IMR-90 (cell line): ENCODE data around the gene SLC46A2. TPM values are rescaled to one million over a fixed set of nuclear protein-coding genes. Genes with fewer than 3 reads are reported as not detected.

Experiments used
- ATAC-seq: fragments of 200-7000 bp; cut with Tn5 transposase; 2 replicates; pipeline ENCODE4 v1.9.1; 2020; ENCODE audit warnings: low read depth, mild to moderate bottlenecking, moderate library complexity
- BruUV-seq: library from RNA; stranded (reverse); fragments of 400-500 nt; replicated peaks from 2 replicates; lab custom pipeline; 2021; lab: Mats Ljungman, UMichigan
- CTCF ChIA-PET: fragments of 300-600 bp; formaldehyde crosslinking; extraction: SDS; loops from one replicate; lab custom pipeline; 2021; ENCODE audit warnings: antibody characterized with exemption; lab: Yijun Ruan, JAX
- POLR2A ChIA-PET: fragments of 300-600 bp; sonication (Branson Sonifier 250); formaldehyde crosslinking; loops from one replicate; lab custom pipeline; 2022; ENCODE audit warnings: antibody characterized with exemption; ENCODE audit not compliant: unreplicated experiment; lab: Charles Lee
- DNase-seq: peaks from one replicate; pipeline ENCODE4 v3.0.0; 2013
- H2AFZ ChIP-seq: replicated peaks from 2 replicates; pipeline ENCODE3; 2013; ENCODE audit warnings: low read length, mild to moderate bottlenecking; ENCODE audit not compliant: poor library complexity
- H2AK5ac ChIP-seq: 2 replicates; pipeline ENCODE4 v1.6.1; 2013; ENCODE audit warnings: low read depth, low read length, inconsistent platforms
- H2AK9ac ChIP-seq: replicated peaks from 2 replicates; pipeline ENCODE3; 2013; ENCODE audit warnings: mild to moderate bottlenecking, low read depth, low read length, moderate library complexity; ENCODE audit not compliant: poor library complexity
- H2BK120ac ChIP-seq: 2 replicates; pipeline ENCODE4 v1.6.1; 2013; ENCODE audit warnings: low read depth, low read length, inconsistent platforms
- H2BK15ac ChIP-seq: 3 replicates; pipeline ENCODE4 v1.6.1; 2013; ENCODE audit warnings: low read depth, low read length, inconsistent platforms
- H2BK20ac ChIP-seq: 2 replicates; pipeline ENCODE4 v1.6.1; 2013; ENCODE audit warnings: low read depth, mild to moderate bottlenecking, inconsistent platforms, low read length, moderate library complexity
- H2BK5ac ChIP-seq: 2 replicates; pipeline ENCODE4 v1.6.1; 2013; ENCODE audit warnings: mild to moderate bottlenecking, low read depth, low read length, inconsistent platforms; ENCODE audit not compliant: poor library complexity, severe bottlenecking
- H3K14ac ChIP-seq: replicated peaks from 2 replicates; pipeline ENCODE4 v1.6.1; 2013; ENCODE audit warnings: low read depth, low read length, inconsistent platforms
- H3K18ac ChIP-seq: 2 replicates; pipeline ENCODE4 v1.6.1; 2013; ENCODE audit warnings: low read depth, low read length, control low read depth
- H3K23ac ChIP-seq: 2 replicates; pipeline ENCODE4 v1.6.1; 2013; ENCODE audit warnings: low read depth, low read length, inconsistent platforms
- H3K27ac ChIP-seq: 2 replicates; pipeline ENCODE4 v1.5.1; 2013; ENCODE audit warnings: mild to moderate bottlenecking, control low read depth, low read length; ENCODE audit not compliant: insufficient read depth
- H3K27me3 ChIP-seq: 2 replicates; pipeline ENCODE4 v1.6.1; 2013; ENCODE audit warnings: low read length; ENCODE audit not compliant: control insufficient read depth, insufficient read depth
- H3K36me3 ChIP-seq: 2 replicates; pipeline ENCODE4 v1.6.1; 2013; ENCODE audit warnings: low read length, mixed read lengths; ENCODE audit not compliant: control insufficient read depth, insufficient read depth
- H3K4ac ChIP-seq: 2 replicates; pipeline ENCODE4 v1.6.1; 2013; ENCODE audit warnings: low read depth, low read length, inconsistent platforms
- H3K4me1 ChIP-seq: 2 replicates; pipeline ENCODE4 v1.6.1; 2013; ENCODE audit warnings: low read length, mixed read lengths; ENCODE audit not compliant: control insufficient read depth, insufficient read depth
- H3K4me2 ChIP-seq: 2 replicates; pipeline ENCODE4 v1.6.1; 2013; ENCODE audit warnings: low read depth, mild to moderate bottlenecking, control low read depth, low read length, moderate library complexity
- H3K4me3 ChIP-seq: 2 replicates; pipeline ENCODE4 v1.5.1; 2013; ENCODE audit warnings: low read depth, mild to moderate bottlenecking, control low read depth, low read length, moderate library complexity; ENCODE audit not compliant: insufficient read depth
- H3K56ac ChIP-seq: 2 replicates; pipeline ENCODE4 v1.6.1; 2013; ENCODE audit warnings: low read length, inconsistent platforms; ENCODE audit not compliant: insufficient read depth; ENCODE audit errors: extremely low read depth
- H3K79me1 ChIP-seq, 2 experiments: 2 replicates each; pipeline ENCODE4 v1.6.1; 2013; ENCODE audit warnings: low read length in 2 of 2, inconsistent platforms in 1 of 2, low read depth in 1 of 2
- H3K9ac ChIP-seq: 2 replicates; pipeline ENCODE4 v1.6.1; 2013; ENCODE audit warnings: low read depth, low read length, control low read depth
- H3K9me1 ChIP-seq: 2 replicates; pipeline ENCODE4 v1.6.1; 2013; ENCODE audit warnings: low read length, inconsistent platforms; ENCODE audit not compliant: insufficient read depth
- H3K9me3 ChIP-seq: 2 replicates; pipeline ENCODE4 v1.6.1; 2013; ENCODE audit warnings: low read length; ENCODE audit not compliant: control insufficient read depth, insufficient read depth
- H4K20me1 ChIP-seq: 2 replicates; pipeline ENCODE4 v1.6.1; 2013; ENCODE audit warnings: low read length, inconsistent platforms; ENCODE audit not compliant: insufficient read depth
- H4K5ac ChIP-seq: 2 replicates; pipeline ENCODE4 v1.6.1; 2013; ENCODE audit warnings: mild to moderate bottlenecking, low read depth, low read length, control low read depth
- H4K8ac ChIP-seq, 2 experiments: 2 replicates each; pipeline ENCODE4 v1.6.1; 2013; ENCODE audit warnings: low read depth in 2 of 2, low read length in 2 of 2, control low read depth in 1 of 2, inconsistent platforms in 1 of 2
- H4K91ac ChIP-seq: 2 replicates; pipeline ENCODE4 v1.6.1; 2013; ENCODE audit warnings: low read depth, low read length, inconsistent platforms; ENCODE audit not compliant: insufficient read depth
- ELK1 ChIP-seq: fragments of 150-350 bp; IDR thresholded peaks from 2 replicates; pipeline ENCODE4 v1.6.1; 2016; ENCODE audit warnings: low read depth, mild to moderate bottlenecking, low read length, moderate library complexity, borderline replicate concordance
- FOS ChIP-seq: fragments of 150-350 bp; IDR thresholded peaks from 2 replicates; pipeline ENCODE4 v1.6.1; 2016; ENCODE audit warnings: low read depth, low read length
- MAZ ChIP-seq: IDR thresholded peaks from 2 replicates; pipeline ENCODE4 v1.6.1; 2012; ENCODE audit warnings: low read depth, mild to moderate bottlenecking, low read length, improper control_type of control experiment, moderate library complexity, borderline replicate concordance
- RCOR1 ChIP-seq: IDR thresholded peaks from 2 replicates; pipeline ENCODE4 v1.6.1; 2012; ENCODE audit warnings: mild to moderate bottlenecking, low read length, improper control_type of control experiment; ENCODE audit not compliant: insufficient replicate concordance
- RFX5 ChIP-seq: IDR thresholded peaks from 2 replicates; pipeline ENCODE4 v1.8.0; 2012; ENCODE audit warnings: low read depth, mild to moderate bottlenecking, low read length, moderate library complexity
- WGBS, 2 experiments: methylation state at CpG; one replicate each; pipeline versions ENCODE4 v1.1.5 to v1.1.7; 2013; ENCODE audit warnings: missing lambda C conversion rate in 2 of 2; ENCODE audit not compliant: insufficient read length in 1 of 2; ENCODE audit errors: extremely low coverage in 2 of 2; 5-methylcytosine and 5-hydroxymethylcytosine counted together
- dilution Hi-C: fragments of 300-500 bp; cut with HindIII; formaldehyde crosslinking; loops from one replicate; pipeline ENCODE4 v1.14.3; 2018; ENCODE audit warnings: low sequenced_read_pairs; ENCODE audit not compliant: unreplicated experiment
- in situ Hi-C: fragments of 300-500 bp; cut with MboI; formaldehyde crosslinking; loops from 3 replicates; pipeline ENCODE4 v1.14.3; 2019; ENCODE audit warnings: low sequenced_read_pairs, inconsistent platforms, mixed read lengths
- intact Hi-C: fragments of 100-400 bp; cut with micrococcal nuclease; formaldehyde crosslinking; loops from 2 replicates; pipeline ENCODE4 v1.10.0; 2022
- polyA plus RNA-seq, 3 experiments: library from polyadenylated mRNA; depleted of rRNA; stranded (reverse); fragments of >200 nt; gene quantifications; 2 replicates each; pipeline ENCODE4 v1.2.3, GENCODE V29; 2012; ENCODE audit warnings: low replicate concordance in 1 of 3
- total RNA-seq: library from RNA; depleted of rRNA; stranded (reverse); fragments of >200 nt; gene quantifications from 2 replicates; pipeline ENCODE4 v1.2.3, GENCODE V29; 2012

Gene SLC46A2
- total and polyA plus RNA-seq, 2 of the 4 experiments (the other 2 are of a cell fraction), result not detected

DNA sequence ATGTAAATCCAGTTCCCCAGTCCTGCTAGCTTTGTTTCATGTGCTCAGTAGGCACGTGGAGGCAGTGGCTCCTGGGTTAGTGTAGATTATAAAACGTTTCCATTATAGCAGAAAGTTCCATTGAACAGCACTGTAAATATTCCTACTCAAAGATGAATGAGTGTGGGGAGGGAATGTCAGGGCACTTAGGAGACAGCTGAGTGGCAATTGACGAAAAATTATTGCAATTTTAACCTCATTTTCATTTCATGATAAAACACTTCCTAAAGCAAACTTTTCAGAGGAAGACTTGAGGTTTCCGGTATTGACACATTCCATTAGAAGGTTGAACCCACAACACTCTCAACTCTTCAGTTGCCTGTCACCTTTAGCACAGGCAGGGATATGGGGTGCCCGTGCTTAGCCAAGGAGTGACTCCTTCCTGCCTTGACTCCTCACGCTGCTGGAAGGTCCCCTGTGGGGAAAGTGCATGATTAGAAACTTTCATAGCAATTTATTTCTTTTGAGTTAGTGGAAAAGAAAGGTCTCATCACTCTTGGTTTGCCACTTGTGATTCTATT, 41.2 kb downstream of the SLC46A2 start:
- H3K4me1 ChIP-seq, result peaks cover 6% of the 10 kb centered on the region
- in situ Hi-C loops (no loop called here), dilution Hi-C loops (no loop called here), intact Hi-C loops (loop anchor here (10.0 kb wide), 1 partner anchor 125 kb away; no protein-coding TSS in a partner anchor)
- H2BK20ac ChIP-seq, result no peak overlapping the region
- no peak for TF ChIP-seq ELK1
- no peak for TF ChIP-seq RCOR1
- no peak for TF ChIP-seq FOS
- no peak for TF ChIP-seq RFX5
- TF ChIP-seq MAZ, result no peak
- no peak overlapping the region for H2AK9ac ChIP-seq
- H3K27me3 ChIP-seq, result no peaks in the 10 kb centered on the region
- H2AFZ ChIP-seq, result no peak overlapping the region
- no TSS peak for BruUV-seq
- no peaks in the 10 kb centered on the region for H3K9me3 ChIP-seq
- H3K23ac ChIP-seq, result no peak overlapping the region
- POLR2A ChIA-PET, result no interaction called here
- H3K36me3 ChIP-seq, result peaks cover 15% of the 10 kb centered on the region
- no peak overlapping the region for H3K4ac ChIP-seq
- H4K5ac ChIP-seq, result no peak overlapping the region
- H3K14ac ChIP-seq, result no peak overlapping the region
- CTCF ChIA-PET, result no interaction called here
- H2BK15ac ChIP-seq, result no peak overlapping the region
- H3K4me2 ChIP-seq, result no peak overlapping the region
- H3K18ac ChIP-seq, result no peak overlapping the region
- H3K4me3 ChIP-seq, result no peak overlapping the region
- ATAC-seq (no peak), DNase-seq (no peak)
- peaks cover 14% of the 10 kb centered on the region for H4K20me1 ChIP-seq
- no peak overlapping the region for H2BK120ac ChIP-seq
- H4K91ac ChIP-seq, result no peak overlapping the region
- H3K27ac ChIP-seq, result no peak overlapping the region
- H3K56ac ChIP-seq, result no peak overlapping the region
- H2AK5ac ChIP-seq, result no peak overlapping the region
- peaks cover 8% of the 10 kb centered on the region; the same call in 1 of the 2 replicates for H3K9me1 ChIP-seq
- no CpG with 5 or more reads among the region's 6 CpGs for WGBS, 2 experiments
- no peak overlapping the region for H2BK5ac ChIP-seq
- no peak overlapping the region for H4K8ac ChIP-seq
- H3K9ac ChIP-seq, result no peak overlapping the region
- H3K79me1 ChIP-seq, result 0 out of 4 replicates have a peak, but pooled peaks cover 0 to 3% of the 10 kb centered on the region in 2 experiments
